Psoas muscle (tissue), 8 donors: ENCODE measurements around the gene GLP1R. TPM values are rescaled to one million over a fixed set of nuclear protein-coding genes. Genes with fewer than 3 reads are reported as not detected.

Source experiments
- ATAC-seq, 4 donors: fragments of 200-7000 bp; cut with Tn5 transposase; one replicate each; pipeline ENCODE4 v1.9.1; 2020; ENCODE audit warnings: moderate library complexity in 3 of 4, mild to moderate bottlenecking in 2 of 4
- DNase-seq, 2 donors: peaks; one replicate each; pipeline ENCODE4 v3.0.0-alpha.2; 2020
- H3K27ac ChIP-seq: fragments of 200-600 bp; one replicate; pipeline ENCODE4 v1.8.0; 2022
- H3K27me3 ChIP-seq, 3 donors: fragments of 200-600 bp in 1 of 3; one replicate each; pipeline versions ENCODE4 v1.6.1 to v1.8.0; 2013 to 2022; ENCODE audit warnings: low read length in 2 of 3, mild to moderate bottlenecking in 2 of 3, moderate library complexity in 1 of 3; ENCODE audit not compliant: insufficient read depth in 3 of 3
- H3K36me3 ChIP-seq, 2 donors: fragments of 200-600 bp in 1 of 2; one replicate each; pipeline versions ENCODE4 v1.6.1 to v1.8.0; 2013 to 2022; ENCODE audit warnings: low read depth in 1 of 2, mild to moderate bottlenecking in 1 of 2, moderate library complexity in 1 of 2; ENCODE audit not compliant: insufficient read depth in 1 of 2
- H3K4me1 ChIP-seq: fragments of 200-600 bp; one replicate; pipeline ENCODE4 v1.8.0; 2022
- H3K4me3 ChIP-seq: fragments of 200-600 bp; one replicate; pipeline ENCODE4 v1.8.0; 2022; ENCODE audit warnings: mild to moderate bottlenecking
- H3K9me3 ChIP-seq: fragments of 200-600 bp; one replicate; pipeline ENCODE4 v1.8.0; 2022
- WGBS, 3 donors: extraction: QIAGEN DNeasy Blood & Tissue Kit; methylation state at CpG; one replicate each; pipeline versions ENCODE4 v1.1.6 to v1.1.7; 2013; 5-methylcytosine and 5-hydroxymethylcytosine counted together
- intact Hi-C, 2 donors: fragments of 100-400 bp; cut with DNase I; formaldehyde crosslinking; loops; one replicate each; pipeline versions ENCODE4 v1.11.0 to v1.14.2; 2022
- polyA plus RNA-seq, 3 donors: library from polyadenylated mRNA; stranded (reverse); fragments of 200-250 nt; gene quantifications; one replicate each; pipeline ENCODE4 v1.2.3, GENCODE V29; 2013
- total RNA-seq, 4 donors: library from RNA; stranded (reverse); fragmentation: NEBNext Ultra II Directional in 2 of 4; extraction: Animal tissue kit (Norgen Biotek cat#: 25700) in 2 of 4; gene quantifications; one replicate each; pipeline versions ENCODE4 v1.2.1 to v1.2.4, GENCODE V29; 2021 to 2023
- TF ChIP-seq, protein P1 (sequence below): fragments of 200-600 bp; IDR thresholded peaks from one replicate; pipeline ENCODE4 v1.8.0; 2022; ENCODE audit warnings: antibody characterized with exemption
- donor health status: healthy with polysubstance abuse.
- donor health status: DM: no; HTN: no; CAD: no; lungs with moderate emphysema.
- donor health status: Bipolar disorder and iron deficiency.
- donor health status: healthy.
- donor health status: DM: yes; HTN: yes; CAD: no.
- donor health status: DM: no; HTN: no; CAD: no.
- donor health status: DM: no; HTN: no; CAD: no.
- donor health status: DM: yes; HTN: yes; CAD: no.

The GLP1R gene
- total and polyA plus RNA-seq, 7 donors = not detected

DNA sequence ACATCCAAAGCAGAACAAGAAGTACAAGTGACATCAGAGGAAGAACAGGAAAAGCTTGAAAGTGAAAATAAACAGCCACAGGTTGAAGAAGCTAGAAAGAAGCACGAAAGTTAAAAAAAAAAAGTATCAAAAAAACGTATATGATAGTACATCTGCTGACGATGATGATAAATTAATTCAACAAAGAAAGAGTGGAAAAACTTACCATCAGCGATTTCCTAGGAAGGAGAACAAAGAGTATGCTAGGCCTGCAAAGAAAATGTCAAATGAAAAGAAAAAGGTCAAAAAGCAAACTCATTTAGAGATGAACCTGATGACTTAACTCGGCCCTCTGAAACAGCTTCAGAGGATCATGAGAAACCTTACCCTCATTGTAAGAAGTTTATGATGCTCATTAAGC, 62.7 kb downstream of the GLP1R start:
- H3K27me3 ChIP-seq = no peaks in the 10 kb centered on the region
- TF ChIP-seq, protein P1, sequence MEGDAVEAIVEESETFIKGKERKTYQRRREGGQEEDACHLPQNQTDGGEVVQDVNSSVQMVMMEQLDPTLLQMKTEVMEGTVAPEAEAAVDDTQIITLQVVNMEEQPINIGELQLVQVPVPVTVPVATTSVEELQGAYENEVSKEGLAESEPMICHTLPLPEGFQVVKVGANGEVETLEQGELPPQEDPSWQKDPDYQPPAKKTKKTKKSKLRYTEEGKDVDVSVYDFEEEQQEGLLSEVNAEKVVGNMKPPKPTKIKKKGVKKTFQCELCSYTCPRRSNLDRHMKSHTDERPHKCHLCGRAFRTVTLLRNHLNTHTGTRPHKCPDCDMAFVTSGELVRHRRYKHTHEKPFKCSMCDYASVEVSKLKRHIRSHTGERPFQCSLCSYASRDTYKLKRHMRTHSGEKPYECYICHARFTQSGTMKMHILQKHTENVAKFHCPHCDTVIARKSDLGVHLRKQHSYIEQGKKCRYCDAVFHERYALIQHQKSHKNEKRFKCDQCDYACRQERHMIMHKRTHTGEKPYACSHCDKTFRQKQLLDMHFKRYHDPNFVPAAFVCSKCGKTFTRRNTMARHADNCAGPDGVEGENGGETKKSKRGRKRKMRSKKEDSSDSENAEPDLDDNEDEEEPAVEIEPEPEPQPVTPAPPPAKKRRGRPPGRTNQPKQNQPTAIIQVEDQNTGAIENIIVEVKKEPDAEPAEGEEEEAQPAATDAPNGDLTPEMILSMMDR = no peak
- ATAC-seq = no peak
- H3K9me3 ChIP-seq = no peaks in the 10 kb centered on the region
- 83 to 90% (median 87%) methylated on average over 5 of the region's 5 CpGs for WGBS, 3 donors
- peaks cover 17% of the 10 kb centered on the region for H3K4me1 ChIP-seq
- H3K27ac ChIP-seq = no peak overlapping the region
- no peak for DNase-seq
- no peak overlapping the region for H3K4me3 ChIP-seq
- peaks cover 9 to 21% of the 10 kb centered on the region in 2 donors for H3K36me3 ChIP-seq
- intact Hi-C loops = no loop called here

DNA sequence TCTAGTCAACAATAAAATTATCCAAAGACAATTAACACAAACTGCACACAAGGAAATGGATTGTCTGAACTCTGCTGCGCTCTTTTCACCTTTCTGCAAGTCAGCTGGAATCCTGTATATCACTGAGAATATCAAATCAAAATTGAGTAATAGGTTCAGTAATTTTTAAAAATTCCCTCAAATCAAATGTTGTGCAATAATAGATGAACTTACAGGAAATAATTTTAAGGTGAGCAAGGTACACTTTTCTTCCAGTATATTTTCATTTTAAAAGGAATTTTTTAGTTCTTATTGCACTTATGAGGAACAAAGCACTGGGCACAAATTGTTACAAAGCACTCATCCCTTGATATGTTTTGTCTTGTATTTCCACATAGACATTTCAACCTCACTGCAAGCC, 65.2 kb downstream of the GLP1R start:
- WGBS, 3 donors = 91 to 96% (median 95%) methylated on average over 1 of the region's 1 CpG
- H3K4me3 ChIP-seq = peak overlapping the region; percentile 90
- no peaks in the 10 kb centered on the region for H3K9me3 ChIP-seq
- H3K27ac ChIP-seq = peak overlapping the region; percentile 97
- ATAC-seq (no peak), DNase-seq (no peak)
- TF ChIP-seq, protein P1 = no peak
- peaks cover 9 to 16% of the 10 kb centered on the region in 2 donors for H3K36me3 ChIP-seq
- intact Hi-C loops = no loop called here
- H3K27me3 ChIP-seq = no peaks in the 10 kb centered on the region
- peaks cover 17% of the 10 kb centered on the region for H3K4me1 ChIP-seq

DNA sequence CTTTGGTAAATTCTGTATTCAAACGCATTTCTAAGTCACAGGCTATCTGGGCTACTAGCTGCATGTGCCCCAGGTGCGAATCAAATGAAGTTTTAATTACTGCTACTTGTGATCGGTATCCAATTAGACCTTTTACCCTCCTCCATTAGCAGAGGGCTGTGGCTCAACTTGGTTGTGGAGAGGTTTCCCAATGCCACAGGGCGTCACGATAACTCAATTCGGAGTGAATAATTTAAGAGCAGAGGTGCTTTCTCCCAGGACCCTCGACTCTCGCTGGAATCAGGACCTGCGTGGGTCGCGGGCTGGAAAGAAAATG, 65.8 kb downstream of the GLP1R start:
- intact Hi-C loops = no loop called here
- TF ChIP-seq, protein P1 = no peak
- peaks cover 17% of the 10 kb centered on the region for H3K4me1 ChIP-seq
- 0 to 2% (median 1%) methylated on average over 11 of the region's 11 CpGs for WGBS, 3 donors
- peaks cover 6 to 11% of the 10 kb centered on the region in 2 donors for H3K36me3 ChIP-seq
- DNase-seq = no peak
- H3K9me3 ChIP-seq = no peaks in the 10 kb centered on the region
- H3K27me3 ChIP-seq = no peaks in the 10 kb centered on the region
- peak overlapping the region; percentile 90 for H3K4me3 ChIP-seq
- peak overlapping the region; percentile 97 for H3K27ac ChIP-seq
- ATAC-seq = peak; percentile 13 to 46 (median 20)

DNA sequence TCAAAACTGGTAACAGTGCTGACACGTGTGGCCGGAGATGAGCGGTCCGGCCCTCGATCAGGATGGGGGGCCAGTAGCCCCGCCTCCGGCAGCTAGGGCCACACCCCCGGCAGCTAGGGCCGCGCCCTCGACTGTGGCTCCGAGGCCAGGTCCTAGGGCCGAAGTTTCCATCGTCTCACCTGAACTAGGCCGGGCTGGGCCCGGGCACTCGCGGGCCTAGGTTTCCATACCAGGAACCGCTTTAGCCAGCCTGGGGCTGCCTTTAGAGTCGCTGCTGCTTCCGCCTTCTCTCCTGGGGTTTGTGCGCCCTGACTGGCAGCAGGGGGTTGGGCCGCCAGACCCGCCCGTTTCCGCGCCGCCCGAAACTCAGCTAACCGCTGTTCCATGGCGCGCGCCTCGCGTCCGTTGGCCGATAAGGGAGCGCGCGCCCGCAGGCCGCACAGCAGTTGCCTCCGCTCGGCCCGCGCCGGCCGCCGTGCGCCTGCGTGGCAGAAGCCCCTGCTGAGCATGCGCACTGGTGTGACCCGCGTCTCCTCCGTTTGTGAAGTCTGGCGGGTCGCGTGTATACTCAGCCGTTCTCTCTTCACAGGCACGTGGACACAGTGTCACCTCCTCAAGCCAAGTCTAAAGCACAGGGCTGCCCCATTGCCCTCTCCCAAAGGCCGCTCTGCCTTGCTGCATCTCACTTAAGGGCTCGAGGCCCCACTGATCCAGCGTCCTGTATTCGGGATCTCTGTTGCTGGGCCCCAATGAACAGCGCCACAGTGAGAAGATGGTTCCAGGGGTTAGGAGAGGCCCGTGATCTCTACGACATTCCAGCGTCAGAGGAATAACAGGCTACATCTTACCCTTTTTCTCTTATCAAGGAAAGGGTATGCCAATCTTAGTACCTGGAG, 66.4 kb downstream of the GLP1R start, which contains the start of gene SAYSD1:
Gene SAYSD1, minus strand, starts transcription at position 483 of the 896 bp plus-strand sequence. Its CDS starts 97 bp downstream, at position 386.
- peak; percentile 96 to 99 (median 98) for ATAC-seq
- peak; percentile 94 to 96 for DNase-seq
- TF ChIP-seq, protein P1 = no peak
- H3K27ac ChIP-seq = peak within 1 kb of the TSS; percentile 97
- H3K9me3 ChIP-seq = no peaks in the 10 kb centered on the region
- intact Hi-C loops = no loop called here
- H3K36me3 ChIP-seq = peaks cover under 1 to 4% of the 10 kb centered on the region in 2 donors
- H3K4me3 ChIP-seq = peak within 1 kb of the TSS; percentile 90
- H3K27me3 ChIP-seq = no peaks in the 10 kb centered on the region
- peaks cover 17% of the 10 kb centered on the region for H3K4me1 ChIP-seq
- 1% methylated on average over 63 to 68 of the region's 68 CpGs for WGBS, 3 donors
